ENCODE measurements around the gene TOM1L2. TPM values are rescaled to one million over a fixed set of nuclear protein-coding genes. Genes with fewer than 3 reads are reported as not detected.

Gene TOM1L2
- total RNA-seq, 4 donors from 2014 or later = 55.7 to 97.1 (median 73.3) TPM

GRCh38 chr17:17816831-17817551, 155.2 kb downstream of the TOM1L2 start:
- intact Hi-C loops (cut with DNase I; ENCODE audit: low total_unique reads) = no loop called here
- Histone ChIP-seq H3K9me3 (no peaks in the 10 kb centered on the region), H3K4me3 (no peak overlapping the region), H3K27me3 (no peaks in the 10 kb centered on the region), H3K27ac (peak overlapping the region; percentile 45 to 96 (median 90)), H3K4me1 (peaks cover 62 to 68% of the 10 kb centered on the region in 2 donors), H3K36me3 (peaks cover 0 to 46% of the 10 kb centered on the region in 2 donors)
- TF ChIP-seq POLR2A (IDR thresholded peaks at IDR 0.05) (no peak), CTCF (IDR thresholded peaks at IDR 0.05 in 4 of 5, conservative IDR thresholded peaks at IDR 0.05 in 1 of 5) (no peak)
- DNase-seq (no peak), ATAC-seq (no peak)
- in situ Hi-C loops (cut with MboI; ENCODE audit: low sequenced_read_pairs in 4 of 4) = no loop called here

DNA sequence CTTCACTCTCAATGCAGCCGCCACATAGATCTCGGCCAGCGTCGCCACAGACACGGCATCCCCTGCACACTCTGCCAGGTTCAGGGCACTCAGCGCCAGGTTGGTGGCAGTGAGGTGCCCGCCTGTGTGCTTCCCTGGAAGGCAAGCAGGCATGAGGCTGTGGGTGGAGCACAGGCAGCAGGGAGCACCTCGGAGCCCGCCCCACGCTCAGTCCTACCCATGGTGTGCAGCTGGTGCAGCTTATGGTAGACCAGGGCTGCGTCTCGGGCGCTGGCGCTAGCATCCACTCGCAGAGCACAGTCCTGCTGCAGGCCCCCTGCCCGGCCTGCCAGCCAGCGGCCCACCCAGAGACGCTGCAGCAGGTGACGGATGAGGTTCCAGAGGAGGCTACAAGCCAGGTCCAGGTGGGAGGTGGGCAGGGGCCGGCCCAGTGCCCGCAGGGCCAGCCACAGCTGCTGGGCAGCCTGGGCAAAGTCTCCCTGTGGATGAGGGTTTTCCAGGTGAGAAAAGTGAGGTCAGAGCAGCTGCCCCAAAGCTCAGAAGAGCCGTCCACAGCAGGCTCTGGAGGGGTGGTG, 155.9 kb downstream of the TOM1L2 start:
- TF ChIP-seq POLR2A (IDR thresholded peaks at IDR 0.05) (no peak), CTCF (IDR thresholded peaks at IDR 0.05 in 4 of 5, conservative IDR thresholded peaks at IDR 0.05 in 1 of 5) (no peak)
- in situ Hi-C loops (cut with MboI; ENCODE audit: low sequenced_read_pairs in 4 of 4) = no loop called here
- DNase-seq (no peak), ATAC-seq (no peak)
- H3K9me3 ChIP-seq = no peaks in the 10 kb centered on the region
- no peak overlapping the region for H3K4me3 ChIP-seq
- intact Hi-C loops (cut with DNase I; ENCODE audit: low total_unique reads) = no loop called here
- H3K27me3 ChIP-seq = no peaks in the 10 kb centered on the region
- peak overlapping the region; percentile 45 to 96 (median 90) for H3K27ac ChIP-seq
- peaks cover 60 to 68% of the 10 kb centered on the region in 2 donors for H3K4me1 ChIP-seq
- H3K36me3 ChIP-seq = peaks cover 0 to 52% of the 10 kb centered on the region in 2 donors

DNA sequence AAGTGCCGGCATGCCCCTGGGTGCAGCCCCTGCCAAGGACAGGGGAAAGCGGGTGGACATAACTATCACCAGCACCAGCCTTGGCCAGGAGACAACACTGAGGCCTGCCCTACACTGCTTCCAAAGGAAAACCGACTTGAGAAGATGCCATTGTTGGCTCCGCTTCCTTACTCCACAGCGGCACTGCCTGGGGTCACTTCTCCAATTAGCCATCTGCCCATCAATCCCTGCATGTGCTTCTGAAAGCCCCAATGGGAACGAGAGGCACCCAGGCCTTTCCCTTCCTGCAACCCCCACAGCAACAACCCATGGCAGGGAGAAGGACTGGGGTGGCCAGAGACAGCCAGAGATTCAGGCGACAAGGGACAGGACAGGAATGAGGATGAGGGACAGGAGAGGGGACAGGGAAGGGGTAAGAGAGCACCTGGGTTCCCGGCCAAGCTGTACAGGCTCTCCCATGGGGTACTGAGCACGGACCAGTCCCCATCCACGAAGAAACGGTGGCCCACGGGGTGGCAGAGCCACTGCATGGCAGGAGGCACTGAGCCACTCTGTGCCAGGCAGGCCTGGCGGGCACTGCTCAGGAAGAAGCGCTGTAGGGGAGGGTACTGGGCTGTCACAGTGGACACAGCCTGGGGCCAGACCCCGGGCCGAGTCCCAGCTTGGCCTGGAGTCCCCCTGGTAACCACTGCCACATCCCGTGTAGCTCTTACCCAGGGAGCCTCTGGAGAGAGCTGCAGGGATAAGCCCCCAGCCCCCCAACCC, 156.6 kb downstream of the TOM1L2 start:
- Histone ChIP-seq H3K27ac (peak overlapping the region; percentile 74 to 96 (median 90)), H3K4me3 (no peak overlapping the region), H3K36me3 (peaks cover 0 to 53% of the 10 kb centered on the region in 2 donors), H3K27me3 (no peaks in the 10 kb centered on the region), H3K9me3 (no peaks in the 10 kb centered on the region), H3K4me1 (peaks cover 53 to 61% of the 10 kb centered on the region in 2 donors)
- in situ Hi-C loops (cut with MboI; ENCODE audit: low sequenced_read_pairs in 4 of 4) (no loop called here), intact Hi-C loops (cut with DNase I; ENCODE audit: low total_unique reads) (no loop called here)
- ATAC-seq (peak in 1 of 2 donors; percentile 26), DNase-seq (no peak)
- TF ChIP-seq CTCF (IDR thresholded peaks at IDR 0.05 in 4 of 5, conservative IDR thresholded peaks at IDR 0.05 in 1 of 5) (no peak), POLR2A (IDR thresholded peaks at IDR 0.05) (no peak)

- peak in 1 of 2 donors; percentile 40 for ATAC-seq
- peak in 1 of 2 donors; percentile 78 for DNase-seq
- Histone ChIP-seq H3K4me1 (peaks cover 51 to 55% of the 10 kb centered on the region in 2 donors), H3K27me3 (no peaks in the 10 kb centered on the region), H3K4me3 (no peak overlapping the region), H3K36me3 (peaks cover 0 to 53% of the 10 kb centered on the region in 2 donors), H3K27ac (peak overlapping the region; percentile 74 to 96 (median 90)), H3K9me3 (no peaks in the 10 kb centered on the region)
- in situ Hi-C loops (cut with MboI; ENCODE audit: low sequenced_read_pairs in 4 of 4) (no loop called here), intact Hi-C loops (cut with DNase I; ENCODE audit: low total_unique reads) (no loop called here)
- no peak for TF ChIP-seq POLR2A (IDR thresholded peaks at IDR 0.05)
- TF ChIP-seq CTCF (IDR thresholded peaks at IDR 0.05 in 4 of 5, conservative IDR thresholded peaks at IDR 0.05 in 1 of 5) = no peak
These were observed 157.2 kb downstream of the TOM1L2 start for GRCh38 chr17:17815062-17815406.
